GM12891 (cell line): Measurements from ENCODE around the gene GUCY1B1.

ENCODE experiments used
- PAX5 ChIP-seq: IDR thresholded peaks from 2 replicates; pipeline ENCODE4 v1.6.1; 2011; ENCODE audit warnings: low read length, moderate library complexity, mild to moderate bottlenecking; ENCODE audit not compliant: insufficient read depth, severe bottlenecking
- POLR2A ChIP-seq: IDR thresholded peaks from 2 replicates; pipeline ENCODE4 v1.6.1; 2011; ENCODE audit warnings: low read depth, low read length, control low read depth
- POLR2AphosphoS5 ChIP-seq: IDR thresholded peaks from 2 replicates; pipeline ENCODE4 v1.6.1; 2011; ENCODE audit warnings: low read depth, low read length, control low read depth
- SPI1 ChIP-seq: IDR thresholded peaks from 2 replicates; pipeline ENCODE4 v1.6.1; 2011; ENCODE audit warnings: low read depth, low read length, control low read depth
- TAF1 ChIP-seq: IDR thresholded peaks from 2 replicates; pipeline ENCODE4 v1.6.1; 2011; ENCODE audit warnings: low read depth, low read length, control low read depth

GRCh38 chr4:155787113-155787710, 28.4 kb downstream of the GUCY1B1 start:
- TF ChIP-seq SPI1: no peak
- TF ChIP-seq POLR2A: no peak
- TF ChIP-seq POLR2AphosphoS5: no peak
- TF ChIP-seq PAX5: no peak
- no peak for TF ChIP-seq TAF1
